Peyer's patch (tissue), 4 donors: ENCODE results near the gene STAP2. TPM values are rescaled to one million over a fixed set of nuclear protein-coding genes. Genes with fewer than 3 reads are reported as not detected.

ENCODE experiments used
- DNase-seq, 3 donors: peaks; one replicate each; pipeline ENCODE4 v3.0.0-alpha.2; 2017 to 2019
- H3K27ac ChIP-seq, 4 donors: fragments of 200-600 bp; sonication (generic); one replicate each; pipeline ENCODE4 v1.5.1; 2016 to 2019
- H3K27me3 ChIP-seq, 2 donors: fragments of 200-600 bp; sonication (generic); one replicate each; pipeline ENCODE4 v1.5.1; 2019
- H3K36me3 ChIP-seq, 3 donors: fragments of 200-600 bp; sonication (generic); one replicate each; pipeline ENCODE4 v1.5.1; 2016 to 2019
- H3K4me1 ChIP-seq, 4 donors: fragments of 200-600 bp; sonication (generic); one replicate each; pipeline ENCODE4 v1.5.1; 2016 to 2019
- H3K4me3 ChIP-seq, 4 donors: fragments of 200-600 bp; sonication (generic); 1 replicate in 3 of 4; 2 replicates in 1 of 4; pipeline ENCODE4 v1.5.1; 2016 to 2019; ENCODE audit warnings: mild to moderate bottlenecking in 1 of 4
- H3K9me3 ChIP-seq, 4 donors: fragments of 200-600 bp; sonication (generic); one replicate each; pipeline ENCODE4 v1.5.1; 2016 to 2019; ENCODE audit warnings: mild to moderate bottlenecking in 1 of 4
- CTCF ChIP-seq, 6 experiments: fragments of 450-650 bp in 4 of 6; fragments of 200-600 bp in 2 of 6; sonication (generic) in 1 of 6; IDR thresholded peaks; one replicate each; pipeline ENCODE4 v1.5.1; 2017 to 2019; ENCODE audit warnings: antibody characterized with exemption in 6 of 6, mild to moderate bottlenecking in 3 of 6, moderate library complexity in 1 of 6
- POLR2A ChIP-seq, 2 donors: fragments of 450-650 bp; IDR thresholded peaks; one replicate each; pipeline ENCODE4 v1.5.1; 2017; ENCODE audit warnings: antibody characterized with exemption in 2 of 2, mild to moderate bottlenecking in 2 of 2, moderate library complexity in 2 of 2
- total RNA-seq, 4 donors: library from RNA; depleted of rRNA; stranded (reverse); fragments of >200 nt; gene quantifications; one replicate each; pipeline ENCODE4 v1.1.0, GENCODE V29; 2016

STAP2 gene
- total RNA-seq, 4 donors from 2014 or later: 90.8 to 227 (median 134) TPM

GRCh38 chr19:4365791-4366665 lies 27.4 kb upstream of the STAP2 start:
- Histone ChIP-seq H3K4me1 (peaks cover 0 to 31% (median 29%) of the 10 kb centered on the region in 4 donors), H3K27ac (no peak overlapping the region), H3K9me3 (no peaks in the 10 kb centered on the region), H3K4me3 (no peak overlapping the region), H3K36me3 (peaks cover 0 to 63% (median 0%) of the 10 kb centered on the region in 3 donors), H3K27me3 (no peaks in the 10 kb centered on the region)
- no peak for DNase-seq
- no peak for TF ChIP-seq CTCF (IDR thresholded peaks at IDR 0.05)
- TF ChIP-seq POLR2A (IDR thresholded peaks at IDR 0.05): no peak

GRCh38 chr19:4365341-4365740 lies 26.7 kb upstream of the STAP2 start:
- H3K4me3 ChIP-seq: no peak overlapping the region
- peaks cover 0 to 27% (median 22%) of the 10 kb centered on the region in 4 donors for H3K4me1 ChIP-seq
- peak in 1 of 3 donors; percentile 54 for DNase-seq
- H3K9me3 ChIP-seq: no peaks in the 10 kb centered on the region
- H3K27me3 ChIP-seq: no peaks in the 10 kb centered on the region
- peaks cover 0 to 70% (median 0%) of the 10 kb centered on the region in 3 donors for H3K36me3 ChIP-seq
- no peak overlapping the region for H3K27ac ChIP-seq
- TF ChIP-seq POLR2A (IDR thresholded peaks at IDR 0.05) (no peak), CTCF (IDR thresholded peaks at IDR 0.05) (no peak)

GRCh38 chr19:4363571-4364304 lies 25.1 kb upstream of the STAP2 start:
- Histone ChIP-seq H3K36me3 (peaks cover 0 to 86% (median 0%) of the 10 kb centered on the region in 3 donors), H3K27me3 (no peaks in the 10 kb centered on the region), H3K4me1 (peaks cover 0 to 11% (median 7%) of the 10 kb centered on the region in 4 donors), H3K9me3 (no peaks in the 10 kb centered on the region), H3K4me3 (no peak overlapping the region), H3K27ac (no peak overlapping the region)
- TF ChIP-seq POLR2A (IDR thresholded peaks at IDR 0.05): no peak
- no peak for TF ChIP-seq CTCF (IDR thresholded peaks at IDR 0.05)
- DNase-seq: no peak

GRCh38 chr19:4362831-4363545 lies 24.4 kb upstream of the STAP2 start:
- H3K27me3 ChIP-seq: no peaks in the 10 kb centered on the region
- peaks cover 0 to 86% (median 0%) of the 10 kb centered on the region in 3 donors for H3K36me3 ChIP-seq
- DNase-seq: peak in 1 of 3 donors; percentile 57

More at GRCh38 chr19:4362831-4363545, 24.4 kb upstream of the STAP2 start:
- no peak overlapping the region for H3K27ac ChIP-seq
- H3K4me1 ChIP-seq: peaks cover 0 to 3% (median under 1%) of the 10 kb centered on the region in 4 donors
- H3K9me3 ChIP-seq: no peaks in the 10 kb centered on the region
- H3K4me3 ChIP-seq: no peak overlapping the region
- peak in 3 of 6 experiments; percentile 14 to 33 (median 23) for TF ChIP-seq CTCF (IDR thresholded peaks at IDR 0.05)
- no peak for TF ChIP-seq POLR2A (IDR thresholded peaks at IDR 0.05)
